Measurements from ENCODE around the gene MED8.

MED8 gene

DNA sequence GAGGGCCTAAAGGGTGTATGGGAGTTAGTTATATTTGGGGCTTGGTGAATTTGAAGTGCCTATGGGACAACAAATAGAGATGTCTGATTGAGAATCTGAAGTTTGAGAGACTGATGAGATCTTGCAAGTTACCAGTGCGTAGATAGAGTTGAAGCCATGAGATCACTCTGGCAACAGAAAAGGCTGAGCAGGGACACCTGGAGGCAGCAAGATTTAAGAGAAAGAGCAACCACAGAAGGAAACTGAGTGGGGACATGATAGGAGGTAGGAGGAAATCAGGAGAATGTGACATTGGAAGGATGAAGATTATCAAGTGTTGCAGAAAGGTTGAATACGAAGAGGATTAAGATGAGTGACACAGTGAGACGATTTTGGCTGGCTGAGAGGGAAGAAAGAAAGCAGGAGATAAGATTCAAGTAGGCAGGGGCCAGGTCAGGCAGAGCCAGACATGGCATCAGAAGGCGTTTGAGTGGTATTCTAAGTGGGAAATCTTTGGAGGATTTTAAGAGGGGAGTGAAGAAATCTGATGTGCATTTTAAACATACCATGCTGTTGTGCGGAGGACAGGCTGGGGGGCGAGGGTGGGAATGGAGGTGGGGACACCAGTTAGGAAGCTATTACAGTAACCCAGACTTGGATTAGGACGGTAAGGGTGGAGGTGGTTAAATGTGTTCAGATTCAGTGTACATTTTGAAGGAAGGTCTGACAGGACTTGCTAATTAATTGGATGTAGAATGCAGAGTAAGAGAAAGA is 55.0 kb downstream of the MED8 start:
- DNase-seq (ENCODE audit: low read depth, low spot score): no peak

All from ELF-1 (cell line).